ENCODE results near the gene THRA. TPM values are rescaled to one million over a fixed set of nuclear protein-coding genes. Genes with fewer than 3 reads are reported as not detected.

THRA gene
- total RNA-seq, 1 experiment from 2014 or later = 29.3 TPM

GRCh38 chr17:40075201-40075941 is 12.6 kb downstream of the THRA start:
- no TSS peak for BruUV-seq (replicated peaks)
- no peaks in the 10 kb centered on the region for H3K9me3 ChIP-seq
- Mint-ChIP-seq H3K27ac (ENCODE audit: unreplicated experiment) (peak overlapping the region; percentile 47), H3K4me3 (ENCODE audit: unreplicated experiment) (no peak overlapping the region), H3K9me3 (ENCODE audit: unreplicated experiment) (no peaks in the 10 kb centered on the region), H3K27me3 (ENCODE audit: insufficient read depth, unreplicated experiment) (no peaks in the 10 kb centered on the region), H3K36me3 (ENCODE audit: insufficient read depth, unreplicated experiment) (peaks cover 5% of the 10 kb centered on the region), H3K4me1 (ENCODE audit: low read depth, unreplicated experiment) (peaks cover 27% of the 10 kb centered on the region)
- peak; percentile 78 to 81 for DNase-seq
- no peak overlapping the region for H3K4me3 ChIP-seq (ENCODE audit: low read depth, low read length)
- H3K27me3 ChIP-seq (replicated peaks; ENCODE audit: control insufficient read depth, insufficient read depth, low read length) = no peaks in the 10 kb centered on the region
- CTCF ChIA-PET = interaction anchor here (0.6 to 2.4 kb wide), 27 partner anchors 11 to 278 kb away, joined by 3 to 66 read pairs (median 5); partner anchors contain the start of genes CSF3, MED24, NR1D1 and THRA
- peaks cover 49% of the 10 kb centered on the region for H3K4me1 ChIP-seq
- POLR2A ChIA-PET = interaction anchor here (0.7 to 1.3 kb wide), 4 partner anchors 21 to 95 kb away, joined by 3 to 9 read pairs (median 5); partner anchors contain the start of genes MED24, NR1D1 and PSMD3
- intact Hi-C loops (cut with micrococcal nuclease; ENCODE audit: unreplicated experiment) = loop anchor here (1.0 to 5.0 kb wide), 4 partner anchors 12 to 63 kb away; no protein-coding TSS in a partner anchor
- H3K36me3 ChIP-seq (ENCODE audit: control insufficient read depth, insufficient read depth, low read length) = peaks cover 3% of the 10 kb centered on the region
- TF ChIP-seq, protein P1, sequence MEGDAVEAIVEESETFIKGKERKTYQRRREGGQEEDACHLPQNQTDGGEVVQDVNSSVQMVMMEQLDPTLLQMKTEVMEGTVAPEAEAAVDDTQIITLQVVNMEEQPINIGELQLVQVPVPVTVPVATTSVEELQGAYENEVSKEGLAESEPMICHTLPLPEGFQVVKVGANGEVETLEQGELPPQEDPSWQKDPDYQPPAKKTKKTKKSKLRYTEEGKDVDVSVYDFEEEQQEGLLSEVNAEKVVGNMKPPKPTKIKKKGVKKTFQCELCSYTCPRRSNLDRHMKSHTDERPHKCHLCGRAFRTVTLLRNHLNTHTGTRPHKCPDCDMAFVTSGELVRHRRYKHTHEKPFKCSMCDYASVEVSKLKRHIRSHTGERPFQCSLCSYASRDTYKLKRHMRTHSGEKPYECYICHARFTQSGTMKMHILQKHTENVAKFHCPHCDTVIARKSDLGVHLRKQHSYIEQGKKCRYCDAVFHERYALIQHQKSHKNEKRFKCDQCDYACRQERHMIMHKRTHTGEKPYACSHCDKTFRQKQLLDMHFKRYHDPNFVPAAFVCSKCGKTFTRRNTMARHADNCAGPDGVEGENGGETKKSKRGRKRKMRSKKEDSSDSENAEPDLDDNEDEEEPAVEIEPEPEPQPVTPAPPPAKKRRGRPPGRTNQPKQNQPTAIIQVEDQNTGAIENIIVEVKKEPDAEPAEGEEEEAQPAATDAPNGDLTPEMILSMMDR (IDR thresholded peaks at IDR 0.05; ENCODE audit: insufficient read depth in 1 of 2, low read depth in 1 of 2, low read length in 1 of 2, severe bottlenecking in 1 of 2, unreplicated experiment in 1 of 2) = peak; percentile 92 to 94

- Mint-ChIP-seq H3K9me3 (ENCODE audit: unreplicated experiment) (no peaks in the 10 kb centered on the region), H3K27me3 (ENCODE audit: insufficient read depth, unreplicated experiment) (no peaks in the 10 kb centered on the region), H3K4me3 (ENCODE audit: unreplicated experiment) (no peak overlapping the region), H3K36me3 (ENCODE audit: insufficient read depth, unreplicated experiment) (peaks cover 5% of the 10 kb centered on the region), H3K27ac (ENCODE audit: unreplicated experiment) (peak overlapping the region; percentile 47), H3K4me1 (ENCODE audit: low read depth, unreplicated experiment) (peaks cover 23% of the 10 kb centered on the region)
- Histone ChIP-seq H3K4me1 (peaks cover 42% of the 10 kb centered on the region), H3K27me3 (replicated peaks; ENCODE audit: control insufficient read depth, insufficient read depth, low read length) (no peaks in the 10 kb centered on the region), H3K4me3 (ENCODE audit: low read depth, low read length) (no peak overlapping the region), H3K9me3 (no peaks in the 10 kb centered on the region), H3K36me3 (ENCODE audit: control insufficient read depth, insufficient read depth, low read length) (peaks cover 3% of the 10 kb centered on the region)
- ChIA-PET CTCF (interaction anchor here (0.6 to 2.4 kb wide), 20 partner anchors 10 to 123 kb away, joined by 3 to 66 read pairs (median 8); partner anchors contain the start of genes CSF3, MED24, NR1D1 and THRA), POLR2A (interaction anchor here (0.7 to 1.3 kb wide), 4 partner anchors 22 to 95 kb away, joined by 3 to 9 read pairs (median 5); partner anchors contain the start of genes MED24, NR1D1 and PSMD3)
- intact Hi-C loops (cut with micrococcal nuclease; ENCODE audit: unreplicated experiment) = loop anchor here (1.0 to 5.0 kb wide), 4 partner anchors 13 to 64 kb away; no protein-coding TSS in a partner anchor
- TF ChIP-seq, protein P1 (IDR thresholded peaks at IDR 0.05; ENCODE audit: insufficient read depth in 1 of 2, low read depth in 1 of 2, low read length in 1 of 2, severe bottlenecking in 1 of 2, unreplicated experiment in 1 of 2) = no peak
- no TSS peak for BruUV-seq (replicated peaks)
- no peak for DNase-seq
Measured at GRCh38 chr17:40075942-40076498, 13.3 kb downstream of the THRA start.

GRCh38 chr17:40076591-40076990 is 13.8 kb downstream of the THRA start:
- peaks cover 5% of the 10 kb centered on the region for H3K36me3 Mint-ChIP-seq (ENCODE audit: insufficient read depth, unreplicated experiment)
- H3K4me1 Mint-ChIP-seq (ENCODE audit: low read depth, unreplicated experiment) = peaks cover 23% of the 10 kb centered on the region
- Histone ChIP-seq H3K9me3 (no peaks in the 10 kb centered on the region), H3K36me3 (ENCODE audit: control insufficient read depth, insufficient read depth, low read length) (peaks cover 3% of the 10 kb centered on the region), H3K4me1 (peaks cover 37% of the 10 kb centered on the region), H3K4me3 (ENCODE audit: low read depth, low read length) (no peak overlapping the region), H3K27me3 (replicated peaks; ENCODE audit: control insufficient read depth, insufficient read depth, low read length) (no peaks in the 10 kb centered on the region)
- no peak overlapping the region for H3K27ac Mint-ChIP-seq (ENCODE audit: unreplicated experiment)
- TF ChIP-seq, protein P1 (IDR thresholded peaks at IDR 0.05; ENCODE audit: insufficient read depth in 1 of 2, low read depth in 1 of 2, low read length in 1 of 2, severe bottlenecking in 1 of 2, unreplicated experiment in 1 of 2) = no peak
- no peaks in the 10 kb centered on the region for H3K9me3 Mint-ChIP-seq (ENCODE audit: unreplicated experiment)
- no TSS peak for BruUV-seq (replicated peaks)
- DNase-seq = no peak
- ChIA-PET CTCF (interaction anchor here (1.8 to 2.4 kb wide), 5 partner anchors 10 to 38 kb away, joined by 10 to 66 read pairs (median 17); partner anchors contain the start of gene THRA), POLR2A (no interaction called here)
- H3K27me3 Mint-ChIP-seq (ENCODE audit: insufficient read depth, unreplicated experiment) = no peaks in the 10 kb centered on the region
- no peak overlapping the region for H3K4me3 Mint-ChIP-seq (ENCODE audit: unreplicated experiment)
- intact Hi-C loops (cut with micrococcal nuclease; ENCODE audit: unreplicated experiment) = loop anchor here (5.0 kb wide), 1 partner anchor 64 kb away; no protein-coding TSS in a partner anchor

Measured in Caco-2 (cell line).